NCI-H82 (cell line): ENCODE data around the gene ZSWIM4.

ENCODE experiments used
- DNase-seq: peaks from one replicate; lab custom pipeline; 2025; lab: John Stamatoyannopoulos, UW

The ZSWIM4 gene

GRCh38 chr19:13808856-13809255 is 13.6 kb downstream of the ZSWIM4 start:
- no peak for DNase-seq

- peak; percentile 72 for DNase-seq
Measured at GRCh38 chr19:13812544-13812943, 17.3 kb downstream of the ZSWIM4 start.

- DNase-seq: no peak
Measured at GRCh38 chr19:13813147-13813546, 17.9 kb downstream of the ZSWIM4 start.

GRCh38 chr19:13814550-13814949 is 19.3 kb downstream of the ZSWIM4 start:
- no peak for DNase-seq

GRCh38 chr19:13817018-13817614 is 21.9 kb downstream of the ZSWIM4 start:
- peak; percentile 43 for DNase-seq

- peak; percentile 44 for DNase-seq
Measured at GRCh38 chr19:13817615-13818371, 22.6 kb downstream of the ZSWIM4 start.

- DNase-seq: no peak
Measured at GRCh38 chr19:13819238-13819637, 24.0 kb downstream of the ZSWIM4 start.

- no peak for DNase-seq
Measured at GRCh38 chr19:13821292-13821691, 26.0 kb downstream of the ZSWIM4 start.

GRCh38 chr19:13823256-13823655 is 28.0 kb downstream of the ZSWIM4 start:
- no peak for DNase-seq

GRCh38 chr19:13823901-13824300 is 28.7 kb downstream of the ZSWIM4 start:
- DNase-seq: no peak

GRCh38 chr19:13824703-13825102 is 29.5 kb downstream of the ZSWIM4 start:
- no peak for DNase-seq

- peak; percentile 99 for DNase-seq
Measured at GRCh38 chr19:13825489-13826441, 30.5 kb downstream of the ZSWIM4 start.

GRCh38 chr19:13826652-13827235 is 31.5 kb downstream of the ZSWIM4 start:
- DNase-seq: no peak

GRCh38 chr19:13827656-13828055 is 32.4 kb downstream of the ZSWIM4 start:
- DNase-seq: peak; percentile 55

- no peak for DNase-seq
Measured at GRCh38 chr19:13830114-13830740, 35.0 kb downstream of the ZSWIM4 start.

- no peak for DNase-seq
Measured at GRCh38 chr19:13830741-13831536, 35.7 kb downstream of the ZSWIM4 start.

GRCh38 chr19:13831537-13832467 is 36.6 kb downstream of the ZSWIM4 start:
- no peak for DNase-seq

GRCh38 chr19:13833330-13834243 is 38.3 kb downstream of the ZSWIM4 start:
- DNase-seq: peak; percentile 96
